ENCODE results near the gene ASTN2.

The ASTN2 gene

GRCh38 chr9:117014061-117014460, 400.8 kb downstream of the ASTN2 start:
- no peak for DNase-seq (ENCODE audit: low spot score)

DNA sequence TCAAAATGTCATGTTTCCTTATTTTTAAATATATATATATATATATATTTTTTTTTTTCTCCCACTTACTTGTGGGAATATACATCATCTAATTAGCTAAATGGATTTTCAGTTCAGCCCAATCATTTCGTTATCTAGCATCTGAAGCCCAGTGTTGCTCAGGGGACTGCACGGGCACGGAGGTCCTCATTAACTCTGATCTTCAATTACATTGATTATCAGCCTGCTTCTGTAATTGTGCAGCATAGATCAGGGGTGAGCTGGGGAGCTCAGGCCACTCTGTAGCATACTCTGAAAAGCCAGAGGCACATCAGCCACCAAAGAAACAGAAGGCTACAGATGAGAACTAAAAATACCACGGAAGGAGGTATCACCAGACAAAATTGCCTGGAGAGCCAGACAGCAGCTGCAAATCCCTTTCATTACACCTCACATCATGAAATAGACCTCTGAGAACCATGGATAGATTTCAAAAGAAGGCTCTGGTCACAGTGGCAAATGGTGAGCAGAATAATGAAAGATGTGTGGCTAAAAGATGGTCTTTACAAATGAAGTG, 401.3 kb downstream of the ASTN2 start:
- DNase-seq (ENCODE audit: low spot score), result no peak

DNA sequence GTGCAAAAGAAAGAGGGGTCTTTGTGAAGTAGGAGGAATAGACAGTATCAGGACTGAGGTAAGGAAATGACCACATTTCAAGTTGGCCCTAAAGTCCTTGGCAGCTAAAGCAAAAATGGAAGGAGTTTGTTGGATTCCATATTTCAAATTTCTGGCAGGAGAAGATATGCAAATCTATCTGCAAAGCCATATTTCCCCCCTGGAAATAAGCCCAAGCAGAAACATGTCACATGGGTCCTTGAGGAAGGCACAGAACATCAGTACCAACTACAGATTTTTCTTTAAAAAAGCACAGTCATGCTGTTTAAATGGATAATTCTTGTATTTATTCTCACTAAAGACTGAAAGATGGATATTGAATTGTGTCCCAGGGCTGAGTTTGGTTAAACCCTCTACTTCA, 404.8 kb downstream of the ASTN2 start:
- no peak for DNase-seq (ENCODE audit: low spot score)

- no peak for DNase-seq (ENCODE audit: low spot score)
Observed at GRCh38 chr9:117008876-117009275, 406.0 kb downstream of the ASTN2 start.

DNA sequence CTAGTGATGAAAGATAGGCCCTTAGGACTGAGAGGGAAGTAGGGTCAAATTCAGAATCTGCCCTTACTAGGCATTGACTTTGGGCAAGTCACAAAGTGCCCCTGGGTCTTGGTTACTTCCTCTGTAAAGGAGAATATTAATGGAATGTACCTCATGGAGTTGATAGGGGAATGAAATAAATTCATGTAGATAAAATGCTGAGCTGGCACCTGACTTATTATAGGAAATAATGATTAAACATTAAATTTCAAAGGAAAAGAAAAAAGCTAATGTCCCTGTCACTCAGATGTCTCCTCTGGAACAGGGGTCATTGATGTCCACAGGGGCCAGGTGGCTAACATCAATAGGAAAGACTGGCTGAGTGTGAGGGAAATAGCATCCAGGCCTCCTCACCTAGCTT, 406.4 kb downstream of the ASTN2 start:
- DNase-seq (ENCODE audit: low spot score), result no peak

DNA sequence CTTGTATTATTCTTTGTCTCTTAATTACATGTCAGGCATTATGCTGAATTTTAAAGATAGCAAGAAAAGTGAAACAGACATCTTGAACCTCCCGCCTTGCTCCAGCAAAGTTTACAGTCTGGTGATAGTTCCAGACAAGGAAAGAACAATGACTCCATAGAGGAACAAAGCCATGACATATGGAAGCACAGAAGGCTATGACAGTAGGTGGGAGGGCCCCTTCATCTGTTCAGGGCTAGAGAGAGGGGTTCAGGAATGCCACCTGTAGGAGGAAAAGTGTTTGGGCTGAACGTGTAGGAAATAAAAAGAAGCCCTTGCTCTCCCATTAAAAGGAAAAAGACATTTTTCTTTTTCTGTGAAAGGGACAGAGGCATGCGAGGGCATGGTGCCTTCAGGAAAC, 412.2 kb downstream of the ASTN2 start:
- no peak for DNase-seq (ENCODE audit: low spot score)

DNA sequence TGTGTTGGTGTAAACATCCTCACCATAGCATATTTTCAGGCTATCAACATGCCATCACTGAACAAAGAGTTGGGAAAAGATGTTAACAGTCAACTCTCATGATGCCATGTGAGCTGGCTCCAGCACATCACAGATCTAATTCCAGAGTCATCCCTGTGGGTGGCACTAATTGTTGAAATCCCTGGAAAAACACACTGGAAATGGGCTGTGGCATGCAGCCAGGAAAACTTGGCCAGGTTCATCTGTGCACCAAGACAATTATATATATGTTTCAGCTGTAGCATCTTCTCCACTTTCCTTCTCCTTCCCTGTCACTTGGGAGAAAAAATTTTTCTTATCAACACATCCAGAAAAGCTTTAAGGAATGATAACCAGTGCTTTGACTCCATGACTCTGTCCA, 414.0 kb downstream of the ASTN2 start:
- no peak for DNase-seq (ENCODE audit: low spot score)

DNA sequence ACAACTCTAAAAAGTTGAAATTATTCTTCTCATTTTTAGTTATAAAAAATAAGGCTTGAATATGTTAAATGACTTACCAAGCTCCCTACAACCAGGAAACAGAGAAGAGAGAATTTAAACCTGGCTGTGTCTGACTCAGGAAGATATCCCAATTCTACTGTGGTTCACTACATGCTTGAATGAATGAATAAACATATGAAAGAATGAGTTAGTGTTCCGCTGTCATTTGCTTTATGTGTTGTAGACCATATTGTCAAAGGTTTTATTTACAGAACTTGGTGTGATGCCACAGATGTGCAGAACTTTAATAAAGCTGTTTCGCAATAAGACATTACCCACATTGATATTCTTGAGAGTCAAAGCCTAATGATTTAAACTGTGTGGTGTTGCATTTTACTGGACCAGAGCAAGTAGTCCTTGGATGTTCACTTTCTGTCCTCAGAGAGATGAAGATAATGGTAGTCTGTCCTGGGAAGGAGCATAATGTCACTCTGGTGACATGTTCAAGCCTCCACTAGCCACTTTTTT, 414.6 kb downstream of the ASTN2 start:
- no peak for DNase-seq (ENCODE audit: low spot score)

DNA sequence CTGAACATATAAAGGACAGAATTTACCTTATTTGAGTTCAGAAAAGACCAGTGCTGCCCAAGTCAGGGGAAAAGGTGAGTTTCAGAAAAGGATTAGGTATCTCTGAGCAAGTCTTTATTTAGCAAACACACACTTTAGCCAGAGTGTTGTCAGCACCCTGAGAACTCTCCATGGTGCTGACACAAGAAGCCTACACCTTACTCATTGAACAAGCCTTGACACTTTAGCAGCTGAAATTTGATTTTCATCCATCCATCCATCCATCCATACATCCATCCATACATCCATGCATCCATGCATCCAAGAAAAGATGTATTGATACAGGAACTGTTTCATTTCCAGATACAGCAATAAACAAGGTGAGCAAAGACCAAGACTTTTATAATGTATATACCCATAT, 416.6 kb downstream of the ASTN2 start:
- DNase-seq (ENCODE audit: low spot score), result peak; percentile 68

- DNase-seq (ENCODE audit: low spot score), result no peak
Observed at GRCh38 chr9:116992865-116993264, 422.0 kb downstream of the ASTN2 start.

- DNase-seq (ENCODE audit: low spot score), result no peak
Observed at GRCh38 chr9:116991051-116991450, 423.8 kb downstream of the ASTN2 start.

- DNase-seq (ENCODE audit: low spot score), result no peak
Observed at GRCh38 chr9:116990592-116990991, 424.3 kb downstream of the ASTN2 start.

DNA sequence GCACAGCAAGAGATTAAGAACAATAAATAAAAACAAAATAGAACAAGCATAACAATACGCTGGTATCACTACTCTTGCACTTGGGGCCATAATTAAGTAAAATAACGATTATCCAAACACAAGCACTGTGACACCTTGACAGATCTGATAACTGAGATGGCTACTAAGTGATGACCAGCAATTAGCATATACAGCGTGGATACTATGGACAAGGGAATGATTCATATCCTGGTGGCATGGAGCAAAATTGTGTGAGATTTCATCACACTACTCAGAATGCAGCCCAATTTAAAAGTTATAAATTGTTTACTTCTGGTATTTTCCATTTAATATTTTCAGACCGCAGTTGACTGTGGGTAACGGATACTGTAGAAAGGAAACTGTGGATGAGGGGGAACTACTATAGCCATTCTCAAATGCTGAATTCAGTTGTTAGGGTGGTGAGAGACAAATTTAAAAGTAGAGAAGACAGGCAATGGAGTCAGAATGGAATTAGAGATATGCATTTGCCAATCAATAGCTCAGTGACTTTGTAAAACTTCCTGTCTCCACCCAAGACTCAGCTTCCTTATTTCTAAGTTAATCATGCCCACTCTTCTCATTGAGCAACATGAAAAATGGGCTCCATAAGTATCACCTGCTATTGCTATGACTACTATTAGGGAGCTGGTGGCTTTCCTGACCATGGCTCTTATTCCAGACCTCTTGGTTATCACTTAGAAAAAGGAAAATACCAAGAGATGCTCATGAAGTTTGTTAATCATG, 427.0 kb downstream of the ASTN2 start:
- no peak for DNase-seq (ENCODE audit: low spot score)

DNA sequence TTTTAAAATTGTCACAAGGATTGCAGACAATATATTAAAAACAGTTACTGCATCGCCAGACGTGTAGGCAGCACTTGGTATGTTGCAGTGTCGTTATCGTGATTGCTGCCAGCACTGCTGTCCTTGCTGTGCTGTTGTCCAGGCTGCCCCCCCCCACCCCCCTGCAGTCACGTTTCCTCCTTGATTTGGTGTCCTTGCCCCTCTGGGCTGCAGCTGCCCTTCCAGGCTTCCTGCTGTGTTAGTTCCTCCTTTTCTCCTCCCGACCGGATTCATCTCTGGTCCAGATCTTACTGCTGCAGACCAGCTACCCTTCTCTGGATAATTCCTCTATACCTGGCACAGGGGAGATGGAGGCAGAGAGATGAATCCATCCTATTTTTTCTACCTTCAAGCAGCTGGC, 428.8 kb downstream of the ASTN2 start:
- DNase-seq (ENCODE audit: low spot score), result peak; percentile 22

DNA sequence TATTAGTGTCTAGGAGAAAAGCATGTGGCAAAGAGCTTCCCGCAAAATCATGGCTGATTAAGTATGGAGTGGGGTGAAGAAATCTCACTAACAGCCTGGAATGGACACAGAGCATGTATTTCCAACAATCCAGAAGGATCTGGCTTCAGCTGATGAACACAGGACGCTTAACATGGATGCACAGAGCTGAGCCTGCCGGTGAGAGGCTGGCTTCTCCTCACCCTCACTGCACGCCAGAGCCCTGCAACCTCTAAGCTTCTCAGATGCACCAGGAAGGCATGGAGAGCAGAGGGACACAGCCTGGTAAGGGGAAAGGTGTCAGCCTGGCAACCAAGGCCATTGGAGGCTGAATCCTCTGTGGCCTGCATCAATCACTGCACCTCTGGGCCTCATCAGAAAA, 429.3 kb downstream of the ASTN2 start:
- no peak for DNase-seq (ENCODE audit: low spot score)

DNA sequence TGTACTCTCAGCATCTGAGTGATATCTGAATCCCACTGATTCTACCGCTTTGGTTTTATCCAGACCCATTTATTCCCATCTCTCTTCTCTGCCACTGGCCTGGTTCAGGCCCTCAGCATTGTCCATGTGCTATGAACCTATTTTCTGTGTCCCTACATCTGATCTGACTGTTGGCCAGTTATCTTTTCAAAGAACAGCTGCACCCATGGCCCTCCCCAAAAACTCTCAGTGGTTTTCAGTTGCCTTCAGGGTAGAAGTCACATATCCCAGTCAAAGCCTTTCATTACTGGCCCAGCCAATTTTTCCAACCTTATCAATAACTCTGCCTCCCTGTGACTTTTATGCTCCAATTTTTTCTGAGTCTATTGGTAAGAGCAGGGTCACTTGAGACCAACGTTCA, 430.7 kb downstream of the ASTN2 start:
- DNase-seq (ENCODE audit: low spot score), result no peak

GRCh38 chr9:116980582-116981120, 434.2 kb downstream of the ASTN2 start:
- no peak for DNase-seq (ENCODE audit: low spot score)

DNA sequence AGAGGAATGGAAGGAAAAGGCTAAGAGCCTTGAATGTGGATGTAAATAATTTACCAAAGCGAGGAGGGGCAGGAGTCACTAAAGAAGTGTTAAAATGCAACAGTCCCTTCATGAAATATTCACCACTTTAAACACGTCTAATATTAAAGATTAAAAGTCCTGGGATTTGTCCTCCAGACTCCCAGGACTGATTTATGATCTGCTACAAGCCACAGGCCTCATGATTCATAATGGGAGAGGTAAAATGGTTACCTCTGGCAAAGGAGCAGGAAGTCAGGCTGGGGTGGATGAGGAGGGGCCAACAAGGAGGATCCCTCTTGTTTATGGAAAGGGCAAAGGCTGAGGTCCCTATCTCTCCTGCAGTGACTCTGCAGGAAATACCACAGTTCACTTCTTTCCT, 435.4 kb downstream of the ASTN2 start:
- peak; percentile 36 for DNase-seq (ENCODE audit: low spot score)

DNA sequence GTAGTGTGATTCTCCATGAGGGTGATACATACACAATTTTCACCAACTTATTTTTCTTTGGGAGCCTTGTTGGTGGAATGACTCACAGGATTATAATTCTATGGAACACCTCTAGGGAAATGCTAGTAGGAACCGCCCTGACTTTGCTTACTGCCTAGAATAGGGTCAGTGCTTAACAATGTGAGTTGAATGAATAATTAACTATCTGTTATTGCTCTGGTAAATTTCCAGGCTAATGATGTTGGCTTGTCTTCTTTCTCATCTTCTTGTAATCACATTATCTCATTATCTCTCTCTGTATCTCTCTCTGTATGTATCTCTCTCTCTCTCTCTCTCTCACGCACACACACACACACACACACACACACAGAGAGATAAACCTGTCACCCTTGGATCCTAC, 436.7 kb downstream of the ASTN2 start:
- no peak for DNase-seq (ENCODE audit: low spot score)

GRCh38 chr9:116975126-116975525, 439.7 kb downstream of the ASTN2 start:
- DNase-seq (ENCODE audit: low spot score), result no peak

- no peak for DNase-seq (ENCODE audit: low spot score)
Observed at GRCh38 chr9:116966199-116966598, 448.7 kb downstream of the ASTN2 start.

- DNase-seq (ENCODE audit: low spot score), result no peak
Observed at GRCh38 chr9:116964258-116964657, 450.6 kb downstream of the ASTN2 start.

DNA sequence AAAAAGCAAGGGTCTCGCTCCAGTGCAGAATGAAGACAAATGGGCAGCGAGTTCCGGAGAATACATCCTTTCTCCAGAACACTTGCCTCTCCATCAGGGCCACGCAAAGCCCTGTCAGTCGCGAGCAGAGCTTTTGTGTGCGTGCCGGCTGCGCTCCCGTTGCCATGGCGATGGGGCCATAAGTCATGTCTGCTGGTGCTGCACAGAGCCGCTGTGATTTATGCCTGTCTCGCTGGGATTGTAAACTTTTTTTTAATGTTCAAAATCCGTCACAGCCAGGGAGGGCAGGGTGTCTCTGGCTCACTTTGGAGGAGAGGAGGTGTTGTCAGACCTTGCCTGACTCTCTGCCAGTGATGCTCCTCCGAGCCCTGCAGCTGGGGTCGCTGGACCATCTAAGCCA, 455.0 kb downstream of the ASTN2 start:
- peak; percentile 41 for DNase-seq (ENCODE audit: low spot score)

DNA sequence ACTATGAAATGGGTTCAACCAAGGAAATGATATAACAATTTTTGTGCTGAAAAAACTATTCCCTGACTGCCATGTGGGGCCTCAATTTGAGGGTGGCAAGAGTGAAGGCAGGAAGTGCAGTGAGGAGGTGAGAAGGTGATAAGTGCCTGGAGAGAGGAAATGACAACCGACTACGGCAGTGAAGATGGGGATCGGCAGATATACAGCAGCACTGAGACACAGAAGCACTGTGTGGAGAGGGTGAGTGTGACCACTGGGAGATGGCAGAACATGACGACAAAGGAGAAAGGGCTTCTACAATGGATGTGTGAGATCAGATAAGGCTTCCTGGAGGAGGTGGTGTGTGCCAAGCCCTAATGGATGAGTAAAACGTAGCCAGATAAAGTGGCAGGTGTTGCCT, 456.0 kb downstream of the ASTN2 start:
- no peak for DNase-seq (ENCODE audit: low spot score)
